Neural progenitor cell (in vitro differentiated cells): Measurements from ENCODE around the gene RERG. TPM values are rescaled to one million over a fixed set of nuclear protein-coding genes. Genes with fewer than 3 reads are reported as not detected.

ENCODE experiments used
- DNase-seq: peaks from one replicate; pipeline ENCODE4 v3.0.0-alpha.2; 2016; ENCODE audit warnings: low spot score
- H2AFZ ChIP-seq: fragments of 200-600 bp; sonication (generic); replicated peaks from 2 replicates; pipeline ENCODE4 v1.6.1; 2016; ENCODE audit warnings: antibody characterized with exemption
- H3F3A ChIP-seq: fragments of 200-600 bp; sonication (generic); 2 replicates; pipeline ENCODE4 v1.6.1; 2016; ENCODE audit warnings: antibody characterized with exemption, low read depth
- H3K27ac ChIP-seq: fragments of 200-600 bp; sonication (generic); 2 replicates; pipeline ENCODE4 v1.5.1; 2016; ENCODE audit warnings: mild to moderate bottlenecking
- H3K27me3 ChIP-seq: fragments of 200-600 bp; sonication (generic); 2 replicates; pipeline ENCODE4 v1.6.1; 2016; ENCODE audit warnings: mild to moderate bottlenecking, moderate library complexity
- H3K36me3 ChIP-seq: fragments of 200-600 bp; sonication (generic); 2 replicates; pipeline ENCODE4 v1.5.1; 2016
- H3K4me1 ChIP-seq: fragments of 200-600 bp; sonication (generic); 2 replicates; pipeline ENCODE4 v1.6.1; 2016; ENCODE audit warnings: mixed run types
- H3K4me2 ChIP-seq: fragments of 200-600 bp; sonication (generic); 2 replicates; pipeline ENCODE4 v1.6.1; 2016
- H3K4me3 ChIP-seq: fragments of 200-600 bp; sonication (generic); 2 replicates; pipeline ENCODE4 v1.5.1; 2016
- H3K79me2 ChIP-seq: fragments of 200-600 bp; sonication (generic); 2 replicates; pipeline ENCODE4 v1.6.1; 2016; ENCODE audit warnings: low read depth
- H3K9ac ChIP-seq: fragments of 200-600 bp; sonication (generic); 2 replicates; pipeline ENCODE4 v1.6.1; 2016
- H3K9me3 ChIP-seq: fragments of 200-600 bp; sonication (generic); 2 replicates; pipeline ENCODE4 v1.5.1; 2016; ENCODE audit warnings: low read depth
- H4K20me1 ChIP-seq: fragments of 200-600 bp; sonication (generic); 2 replicates; pipeline ENCODE4 v1.6.1; 2016; ENCODE audit warnings: low read depth
- H3K27ac Mint-ChIP-seq: 3 replicates; pipeline ENCODE4 v1.8.0; 2021; ENCODE audit warnings: mixed read lengths
- H3K27me3 Mint-ChIP-seq: 2 replicates; pipeline ENCODE4 v1.8.0; 2022; ENCODE audit warnings: low read depth, mild to moderate bottlenecking, inconsistent platforms, moderate library complexity, mixed read lengths; ENCODE audit not compliant: insufficient read depth
- H3K36me3 Mint-ChIP-seq: 3 replicates; pipeline ENCODE4 v1.8.0; 2021; ENCODE audit warnings: mixed read lengths
- H3K4me1 Mint-ChIP-seq: 3 replicates; pipeline ENCODE4 v1.8.0; 2021; ENCODE audit warnings: mixed read lengths
- H3K4me3 Mint-ChIP-seq: 3 replicates; pipeline ENCODE4 v1.8.0; 2021; ENCODE audit warnings: mild to moderate bottlenecking, moderate library complexity, mixed read lengths
- H3K9me3 Mint-ChIP-seq: 3 replicates; pipeline ENCODE4 v1.8.0; 2020; ENCODE audit warnings: mixed read lengths
- CTCF ChIP-seq: fragments of 200-600 bp; sonication (generic); IDR thresholded peaks from 2 replicates; pipeline ENCODE4 v1.5.1; 2017; ENCODE audit warnings: antibody characterized with exemption, mild to moderate bottlenecking
- EZH2 ChIP-seq: fragments of 200-600 bp; sonication (generic); IDR thresholded peaks from 2 replicates; pipeline ENCODE4 v1.6.1; 2017; ENCODE audit warnings: antibody characterized with exemption, mild to moderate bottlenecking, moderate library complexity
- EZH2phosphoT487 ChIP-seq: fragments of 200-600 bp; sonication (generic); IDR thresholded peaks from 2 replicates; pipeline ENCODE4 v1.6.1; 2017; ENCODE audit warnings: antibody characterized with exemption
- total RNA-seq: library from RNA; depleted of rRNA; stranded (reverse); fragments of >200 nt; gene quantifications from 2 replicates; pipeline ENCODE4 v1.2.3, GENCODE V29; 2015; ENCODE audit warnings: low replicate concordance

Gene RERG
- total RNA-seq, 1 donor from 2014 or later: 0.06 TPM

GRCh38 chr12:15179672-15180071, 41.5 kb downstream of the RERG start:
- Histone ChIP-seq H3K36me3 (no peaks in the 10 kb centered on the region), H2AFZ (no peak overlapping the region), H3K9ac (no peak overlapping the region), H4K20me1 (no peaks in the 10 kb centered on the region), H3K79me2 (no peaks in the 10 kb centered on the region), H3K27me3 (no peaks in the 10 kb centered on the region), H3K4me1 (no peaks in the 10 kb centered on the region), H3K4me2 (no peak overlapping the region), H3F3A (no peaks in the 10 kb centered on the region), H3K9me3 (no peaks in the 10 kb centered on the region), H3K4me3 (no peak overlapping the region), H3K27ac (no peak overlapping the region)
- no peak overlapping the region for H3K27ac Mint-ChIP-seq
- H3K36me3 Mint-ChIP-seq: no peaks in the 10 kb centered on the region
- TF ChIP-seq EZH2 (no peak), CTCF (no peak), EZH2phosphoT487 (no peak)
- H3K4me3 Mint-ChIP-seq: no peak overlapping the region
- no peak for DNase-seq
- H3K4me1 Mint-ChIP-seq: peaks cover 28% of the 10 kb centered on the region
- no peaks in the 10 kb centered on the region for H3K9me3 Mint-ChIP-seq
- H3K27me3 Mint-ChIP-seq: peaks cover 7% of the 10 kb centered on the region

- Histone ChIP-seq H3K36me3 (no peaks in the 10 kb centered on the region), H3K9me3 (no peaks in the 10 kb centered on the region), H3K79me2 (no peaks in the 10 kb centered on the region), H3K27me3 (no peaks in the 10 kb centered on the region), H4K20me1 (no peaks in the 10 kb centered on the region), H3F3A (no peaks in the 10 kb centered on the region), H3K4me2 (no peak overlapping the region), H3K9ac (no peak overlapping the region), H3K27ac (no peak overlapping the region), H3K4me3 (no peak overlapping the region), H3K4me1 (no peaks in the 10 kb centered on the region), H2AFZ (no peak overlapping the region)
- H3K36me3 Mint-ChIP-seq: no peaks in the 10 kb centered on the region
- H3K27me3 Mint-ChIP-seq: peaks cover 4% of the 10 kb centered on the region
- no peak overlapping the region for H3K4me3 Mint-ChIP-seq
- TF ChIP-seq EZH2phosphoT487 (no peak), CTCF (no peak), EZH2 (no peak)
- H3K4me1 Mint-ChIP-seq: peaks cover 1% of the 10 kb centered on the region
- H3K27ac Mint-ChIP-seq: no peak overlapping the region
- no peak for DNase-seq
- H3K9me3 Mint-ChIP-seq: peaks cover 7% of the 10 kb centered on the region
These were observed 48.1 kb downstream of the RERG start for GRCh38 chr12:15173142-15173541.

- TF ChIP-seq CTCF (no peak), EZH2phosphoT487 (no peak), EZH2 (no peak)
- H3K36me3 Mint-ChIP-seq: no peaks in the 10 kb centered on the region
- H3K4me3 Mint-ChIP-seq: no peak overlapping the region
These were observed 49.0 kb downstream of the RERG start for GRCh38 chr12:15172060-15172822.

More at GRCh38 chr12:15172060-15172822, 49.0 kb downstream of the RERG start:
- no peaks in the 10 kb centered on the region for H3K4me1 Mint-ChIP-seq
- Histone ChIP-seq H3K79me2 (no peaks in the 10 kb centered on the region), H4K20me1 (no peaks in the 10 kb centered on the region), H3K36me3 (no peaks in the 10 kb centered on the region), H3K27ac (no peak overlapping the region), H3F3A (no peaks in the 10 kb centered on the region), H3K4me3 (no peak overlapping the region), H3K9ac (no peak overlapping the region), H3K9me3 (no peaks in the 10 kb centered on the region), H3K4me2 (no peak overlapping the region), H3K27me3 (no peaks in the 10 kb centered on the region), H2AFZ (no peak overlapping the region), H3K4me1 (no peaks in the 10 kb centered on the region)
- H3K27ac Mint-ChIP-seq: no peak overlapping the region
- no peak for DNase-seq
- H3K27me3 Mint-ChIP-seq: peaks cover 4% of the 10 kb centered on the region
- peaks cover 7% of the 10 kb centered on the region for H3K9me3 Mint-ChIP-seq
